Breast epithelium (tissue), 3 donors: ENCODE results near the gene GLI1.

Experiments
- POLR2A ChIP-seq: fragments of 450-650 bp; IDR thresholded peaks from one replicate; pipeline ENCODE4 v1.6.1; 2016; ENCODE audit warnings: antibody characterized with exemption, mild to moderate bottlenecking, moderate library complexity
- POLR2AphosphoS5 ChIP-seq, 3 donors: sonication (generic); formaldehyde crosslinking; IDR thresholded peaks; one replicate each; pipeline ENCODE4 v1.6.1; 2017; ENCODE audit warnings: antibody characterized with exemption in 3 of 3
- TF ChIP-seq, protein P1 (sequence below), 3 donors: fragments of 450-650 bp; IDR thresholded peaks; one replicate each; pipeline ENCODE4 v1.5.1; 2016 to 2017; ENCODE audit warnings: antibody characterized with exemption in 3 of 3, mild to moderate bottlenecking in 3 of 3, moderate library complexity in 3 of 3

DNA sequence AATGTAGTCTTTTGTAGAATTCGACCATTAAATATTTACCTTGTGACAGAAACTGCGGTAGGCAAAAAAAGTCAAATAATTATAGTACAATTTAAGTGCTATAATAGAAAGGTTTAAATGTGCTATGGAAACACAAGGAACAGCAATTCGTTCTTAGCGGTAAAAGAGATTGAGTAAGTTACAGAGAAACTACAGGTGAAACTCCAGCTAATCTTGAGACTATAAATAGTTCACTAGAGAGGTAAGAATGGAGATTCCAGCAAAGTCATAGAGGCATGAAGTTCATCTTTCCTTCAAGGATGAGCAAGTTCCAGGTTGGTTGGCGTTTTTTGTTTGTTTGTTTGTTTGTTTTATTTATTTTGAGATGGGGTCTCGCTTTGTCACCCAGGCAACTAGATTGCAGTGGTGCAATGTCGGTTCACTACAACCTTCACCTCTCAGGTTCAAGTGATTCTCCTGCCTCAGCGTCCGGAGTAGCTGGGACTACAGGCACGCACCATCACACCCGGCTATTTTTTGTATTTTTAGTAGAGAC, 27.9 kb upstream of the GLI1 start:
- TF ChIP-seq, protein P1, sequence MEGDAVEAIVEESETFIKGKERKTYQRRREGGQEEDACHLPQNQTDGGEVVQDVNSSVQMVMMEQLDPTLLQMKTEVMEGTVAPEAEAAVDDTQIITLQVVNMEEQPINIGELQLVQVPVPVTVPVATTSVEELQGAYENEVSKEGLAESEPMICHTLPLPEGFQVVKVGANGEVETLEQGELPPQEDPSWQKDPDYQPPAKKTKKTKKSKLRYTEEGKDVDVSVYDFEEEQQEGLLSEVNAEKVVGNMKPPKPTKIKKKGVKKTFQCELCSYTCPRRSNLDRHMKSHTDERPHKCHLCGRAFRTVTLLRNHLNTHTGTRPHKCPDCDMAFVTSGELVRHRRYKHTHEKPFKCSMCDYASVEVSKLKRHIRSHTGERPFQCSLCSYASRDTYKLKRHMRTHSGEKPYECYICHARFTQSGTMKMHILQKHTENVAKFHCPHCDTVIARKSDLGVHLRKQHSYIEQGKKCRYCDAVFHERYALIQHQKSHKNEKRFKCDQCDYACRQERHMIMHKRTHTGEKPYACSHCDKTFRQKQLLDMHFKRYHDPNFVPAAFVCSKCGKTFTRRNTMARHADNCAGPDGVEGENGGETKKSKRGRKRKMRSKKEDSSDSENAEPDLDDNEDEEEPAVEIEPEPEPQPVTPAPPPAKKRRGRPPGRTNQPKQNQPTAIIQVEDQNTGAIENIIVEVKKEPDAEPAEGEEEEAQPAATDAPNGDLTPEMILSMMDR (IDR thresholded peaks at IDR 0.05): no peak
- no peak for TF ChIP-seq POLR2AphosphoS5 (IDR thresholded peaks at IDR 0.05)
- TF ChIP-seq POLR2A: no peak
